PC-3 (cell line): ENCODE data around the gene FAT2. TPM values are rescaled to one million over a fixed set of nuclear protein-coding genes. Genes with fewer than 3 reads are reported as not detected.

Source experiments
- ATAC-seq: fragments of 200-7000 bp; cut with Tn5 transposase; 2 replicates; pipeline ENCODE4 v1.9.1; 2020; ENCODE audit warnings: mild to moderate bottlenecking, moderate library complexity
- BruUV-seq: library from RNA; stranded (reverse); fragments of 400-500 nt; replicated peaks from 2 replicates; lab custom pipeline; 2021; lab: Mats Ljungman, UMichigan
- CTCF ChIA-PET: fragments of 300-600 bp; sonication (Branson Sonifier 250); formaldehyde crosslinking; loops from one replicate; lab custom pipeline; 2022; ENCODE audit warnings: antibody characterized with exemption; lab: Charles Lee
- POLR2A ChIA-PET: fragments of 300-600 bp; sonication (Branson Sonifier 250); formaldehyde crosslinking; loops from one replicate; lab custom pipeline; 2022; ENCODE audit warnings: antibody characterized with exemption; ENCODE audit not compliant: unreplicated experiment; lab: Charles Lee
- DNase-seq: peaks from one replicate; pipeline ENCODE4 v3.0.0-alpha.2; 2015
- H2AFZ ChIP-seq: fragments of 300-600 bp; sonication (generic); 2 replicates; pipeline ENCODE4 v1.6.0; 2016; ENCODE audit warnings: antibody characterized with exemption, low read length
- H3F3A ChIP-seq: fragments of 300-600 bp; sonication (generic); one replicate; pipeline ENCODE4 v1.6.0; 2017; ENCODE audit warnings: antibody characterized with exemption, low read length, control low read depth, mild to moderate bottlenecking; ENCODE audit not compliant: unreplicated experiment
- H3K27ac ChIP-seq: fragments of 300-600 bp; sonication (generic); 2 replicates; pipeline ENCODE4 v1.5.1; 2016; ENCODE audit warnings: mild to moderate bottlenecking, low read length
- H3K27me3 ChIP-seq: fragments of 300-600 bp; sonication (generic); 2 replicates; pipeline ENCODE4 v1.6.1; 2016; ENCODE audit warnings: low read length, mixed read lengths
- H3K36me3 ChIP-seq: fragments of 300-600 bp; sonication (generic); 2 replicates; pipeline ENCODE4 v1.6.1; 2016; ENCODE audit warnings: low read depth, mixed run types, low read length, mixed read lengths
- H3K4me1 ChIP-seq: fragments of 300-600 bp; sonication (generic); 2 replicates; pipeline ENCODE4 v1.5.1; 2016; ENCODE audit warnings: low read length; ENCODE audit not compliant: insufficient read depth
- H3K4me2 ChIP-seq: fragments of 300-600 bp; sonication (generic); 2 replicates; pipeline ENCODE4 v1.6.0; 2016; ENCODE audit warnings: low read length
- H3K4me3 ChIP-seq: fragments of 300-600 bp; sonication (generic); 2 replicates; pipeline ENCODE4 v1.5.1; 2016; ENCODE audit warnings: mild to moderate bottlenecking, low read length, mixed read lengths
- H3K79me2 ChIP-seq: fragments of 300-600 bp; sonication (generic); 2 replicates; pipeline ENCODE4 v1.6.1; 2017; ENCODE audit warnings: low read length, mixed read lengths
- H3K9ac ChIP-seq: fragments of 300-600 bp; sonication (generic); 2 replicates; pipeline ENCODE4 v1.6.0; 2016; ENCODE audit warnings: mild to moderate bottlenecking, low read length
- H3K9me2 ChIP-seq: fragments of 300-600 bp; sonication (generic); replicated peaks from 2 replicates; pipeline ENCODE4 v1.6.1; 2016; ENCODE audit warnings: mixed run types, low read length, mixed read lengths
- H3K9me3 ChIP-seq: fragments of 300-600 bp; sonication (generic); 2 replicates; pipeline ENCODE4 v1.6.1; 2016; ENCODE audit warnings: low read length, mixed read lengths
- H4K20me1 ChIP-seq: fragments of 300-600 bp; sonication (generic); 2 replicates; pipeline ENCODE4 v1.6.1; 2016; ENCODE audit warnings: low read length, mixed read lengths
- EZH2 ChIP-seq: fragments of 300-600 bp; sonication (generic); IDR thresholded peaks from one replicate; pipeline ENCODE4 v1.6.1; 2017; ENCODE audit warnings: antibody characterized with exemption, mild to moderate bottlenecking, low read length; ENCODE audit not compliant: unreplicated experiment
- EZH2phosphoT487 ChIP-seq: fragments of 300-600 bp; sonication (generic); IDR thresholded peaks from 2 replicates; pipeline ENCODE4 v1.6.1; 2018; ENCODE audit warnings: mild to moderate bottlenecking, antibody characterized with exemption, low read length, borderline replicate concordance
- intact Hi-C: fragments of 100-400 bp; cut with micrococcal nuclease; formaldehyde crosslinking; loops from 2 replicates; pipeline ENCODE4 v1.9.0; 2023
- total RNA-seq: library from RNA; depleted of rRNA; stranded (reverse); fragments of >200 nt; gene quantifications from 2 replicates; pipeline ENCODE4 v1.2.3, GENCODE V29; 2014
- TF ChIP-seq, protein P1 (sequence below): fragments of 300-600 bp; sonication (generic); conservative IDR thresholded peaks from 2 replicates; pipeline ENCODE4 v1.5.1; 2017; ENCODE audit warnings: antibody characterized with exemption, low read depth, mild to moderate bottlenecking, low read length

Gene FAT2
- total RNA-seq, 1 experiment from 2014 or later, result not detected

DNA sequence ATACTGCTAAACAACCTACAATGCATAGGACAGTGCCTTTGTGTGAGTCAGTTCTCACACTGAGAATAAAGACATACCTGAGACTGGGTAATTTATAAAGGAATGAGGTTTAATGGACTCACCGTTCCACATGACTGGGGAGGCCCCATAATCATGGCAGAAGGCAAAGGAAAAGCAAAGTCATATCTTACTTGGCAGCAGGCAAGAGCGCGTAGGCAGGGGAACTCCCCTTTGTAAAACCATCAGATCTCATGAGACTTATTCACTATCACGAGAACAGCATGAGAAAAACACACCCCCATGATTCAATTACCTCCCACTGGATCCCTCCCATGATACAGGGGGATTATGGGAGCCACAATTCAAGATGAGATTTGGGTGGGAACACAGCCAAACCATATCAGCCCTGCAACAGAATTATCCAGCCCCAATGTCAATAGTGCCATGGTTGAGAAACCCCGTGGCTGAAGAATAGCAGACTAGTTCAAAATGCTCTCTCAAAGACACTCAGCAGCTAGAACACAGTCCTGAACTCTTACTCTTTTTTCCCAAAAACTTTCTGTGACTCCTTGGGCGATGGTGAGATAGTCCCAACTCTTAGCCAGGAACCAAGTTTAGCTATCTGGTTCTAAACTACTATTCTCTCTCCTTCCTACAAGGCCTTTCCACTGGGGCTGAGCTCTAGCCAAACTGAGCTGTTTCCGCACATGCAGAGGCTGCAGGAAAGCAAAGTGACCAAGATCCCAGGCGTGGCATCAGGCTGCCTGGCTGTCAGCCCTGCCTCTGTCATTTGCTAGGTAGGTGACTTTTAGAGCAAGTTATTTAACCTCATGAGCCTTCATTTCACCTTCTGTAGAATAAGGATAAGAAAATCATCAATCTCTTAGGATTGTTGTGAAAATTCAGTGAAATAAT lies 21.7 kb downstream of the FAT2 start:
- ChIA-PET CTCF (interaction anchor here (0.7 kb wide), 1 partner anchor 82 kb away, joined by 3 read pairs; no protein-coding TSS in a partner anchor), POLR2A (no interaction called here)
- ATAC-seq (no peak), DNase-seq (no peak)
- Histone ChIP-seq H4K20me1 (no peaks in the 10 kb centered on the region), H3K4me1 (peaks cover 21% of the 10 kb centered on the region), H3K9ac (no peak overlapping the region), H3F3A (no peaks in the 10 kb centered on the region), H3K79me2 (no peaks in the 10 kb centered on the region), H3K4me3 (no peak overlapping the region), H3K36me3 (no peaks in the 10 kb centered on the region), H2AFZ (no peak overlapping the region), H3K9me3 (no peaks in the 10 kb centered on the region), H3K4me2 (peak overlapping the region; percentile 78; the same call in 1 of the 2 replicates), H3K27ac (peak overlapping the region; percentile 62), H3K27me3 (no peaks in the 10 kb centered on the region), H3K9me2 (no peaks in the 10 kb centered on the region)
- no peak for TF ChIP-seq EZH2
- TF ChIP-seq, protein P1, sequence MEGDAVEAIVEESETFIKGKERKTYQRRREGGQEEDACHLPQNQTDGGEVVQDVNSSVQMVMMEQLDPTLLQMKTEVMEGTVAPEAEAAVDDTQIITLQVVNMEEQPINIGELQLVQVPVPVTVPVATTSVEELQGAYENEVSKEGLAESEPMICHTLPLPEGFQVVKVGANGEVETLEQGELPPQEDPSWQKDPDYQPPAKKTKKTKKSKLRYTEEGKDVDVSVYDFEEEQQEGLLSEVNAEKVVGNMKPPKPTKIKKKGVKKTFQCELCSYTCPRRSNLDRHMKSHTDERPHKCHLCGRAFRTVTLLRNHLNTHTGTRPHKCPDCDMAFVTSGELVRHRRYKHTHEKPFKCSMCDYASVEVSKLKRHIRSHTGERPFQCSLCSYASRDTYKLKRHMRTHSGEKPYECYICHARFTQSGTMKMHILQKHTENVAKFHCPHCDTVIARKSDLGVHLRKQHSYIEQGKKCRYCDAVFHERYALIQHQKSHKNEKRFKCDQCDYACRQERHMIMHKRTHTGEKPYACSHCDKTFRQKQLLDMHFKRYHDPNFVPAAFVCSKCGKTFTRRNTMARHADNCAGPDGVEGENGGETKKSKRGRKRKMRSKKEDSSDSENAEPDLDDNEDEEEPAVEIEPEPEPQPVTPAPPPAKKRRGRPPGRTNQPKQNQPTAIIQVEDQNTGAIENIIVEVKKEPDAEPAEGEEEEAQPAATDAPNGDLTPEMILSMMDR, result no peak
- intact Hi-C loops, result no loop called here
- BruUV-seq, result no TSS peak

DNA sequence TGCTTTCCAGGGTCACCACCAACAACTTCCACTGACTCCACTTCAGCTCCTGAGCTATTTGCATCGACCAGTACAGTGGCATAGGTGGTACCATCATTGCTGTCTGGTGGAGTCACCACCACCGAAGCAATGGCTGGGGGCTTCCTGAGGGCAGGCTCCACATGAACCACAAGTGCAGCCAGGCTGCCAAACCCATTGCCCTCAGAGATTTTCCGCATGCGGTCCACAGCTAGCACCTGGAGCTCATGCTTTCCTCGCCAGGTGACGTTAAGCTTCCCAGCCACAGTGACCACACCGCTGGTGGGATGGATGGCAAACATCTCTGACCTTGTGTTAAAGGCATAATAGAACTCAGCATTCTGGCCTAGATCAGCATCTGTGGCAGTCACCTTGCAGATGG lies 23.1 kb downstream of the FAT2 start:
- no peaks in the 10 kb centered on the region for H3K27me3 ChIP-seq
- H3K9me2 ChIP-seq, result no peaks in the 10 kb centered on the region
- no peaks in the 10 kb centered on the region for H3K79me2 ChIP-seq
- intact Hi-C loops, result no loop called here
- H3K27ac ChIP-seq, result no peak overlapping the region
- ChIA-PET CTCF (no interaction called here), POLR2A (no interaction called here)
- TF ChIP-seq EZH2 (no peak), EZH2phosphoT487 (no peak)
- TF ChIP-seq, protein P1, result no peak
- H3K4me1 ChIP-seq, result peaks cover 20% of the 10 kb centered on the region
- ATAC-seq (no peak), DNase-seq (no peak)
- H3F3A ChIP-seq, result no peaks in the 10 kb centered on the region
- no peak overlapping the region for H3K4me3 ChIP-seq
- H3K9me3 ChIP-seq, result no peaks in the 10 kb centered on the region
- no peak overlapping the region for H3K9ac ChIP-seq
- H2AFZ ChIP-seq, result no peak overlapping the region
- H3K4me2 ChIP-seq, result no peak overlapping the region
- no peaks in the 10 kb centered on the region for H3K36me3 ChIP-seq
- H4K20me1 ChIP-seq, result no peaks in the 10 kb centered on the region
- BruUV-seq, result no TSS peak

DNA sequence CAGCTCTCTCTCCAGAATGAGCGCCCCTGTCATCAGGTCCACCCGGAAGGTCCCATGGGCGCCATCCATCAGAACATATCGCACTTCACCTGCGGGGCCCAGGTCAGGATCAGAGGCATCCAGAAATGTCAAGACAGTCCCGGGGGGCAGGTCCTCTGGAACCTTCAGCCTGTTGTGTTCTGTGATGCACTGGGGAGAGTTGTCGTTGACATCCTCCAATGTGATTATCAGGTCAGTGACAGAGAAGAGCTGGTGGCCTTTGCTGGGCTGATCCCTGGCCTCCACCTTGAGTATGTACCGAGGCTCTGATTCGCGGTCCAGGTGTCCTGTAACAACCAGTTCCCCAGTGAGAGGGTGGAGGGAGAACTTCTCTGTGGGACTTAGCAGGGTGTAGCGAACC lies 25.2 kb downstream of the FAT2 start:
- intact Hi-C loops, result loop anchor here (1.0 kb wide), 1 partner anchor 47 kb away; no protein-coding TSS in a partner anchor
- ChIA-PET POLR2A (no interaction called here), CTCF (no interaction called here)
- BruUV-seq, result no TSS peak
- Histone ChIP-seq H3K9me2 (no peaks in the 10 kb centered on the region), H3F3A (no peaks in the 10 kb centered on the region), H3K36me3 (no peaks in the 10 kb centered on the region), H3K9me3 (no peaks in the 10 kb centered on the region), H3K4me3 (no peak overlapping the region), H3K27ac (no peak overlapping the region), H3K9ac (no peak overlapping the region), H3K27me3 (no peaks in the 10 kb centered on the region), H3K79me2 (no peaks in the 10 kb centered on the region), H3K4me1 (peaks cover 16% of the 10 kb centered on the region), H4K20me1 (no peaks in the 10 kb centered on the region), H3K4me2 (no peak overlapping the region), H2AFZ (no peak overlapping the region)
- ATAC-seq (no peak), DNase-seq (no peak)
- TF ChIP-seq, protein P1, result no peak
- TF ChIP-seq EZH2phosphoT487 (no peak), EZH2 (no peak)
